ENCODE measurements around the gene TMCO6. TPM values are rescaled to one million over a fixed set of nuclear protein-coding genes. Genes with fewer than 3 reads are reported as not detected.

The TMCO6 gene
- total and polyA plus RNA-seq, 9 of the 15 experiments (the other 6 are each of a cell fraction or from before 2014, with no cell fraction given), result 3.4 to 46.4 (median 16.7) TPM

GRCh38 chr5:140639148-140639981, at the start of gene TMCO6 (continued):
- TF ChIP-seq CTCF (IDR thresholded peaks at IDR 0.05 in 2 of 3, conservative IDR thresholded peaks at IDR 0.05 in 1 of 3; ENCODE audit: insufficient read depth in 2 of 3, low read depth in 1 of 3, low read length in 3 of 3), result peak; percentile 64 to 78 (median 77)
- no peak for TF ChIP-seq HIVEP1 (CRISPR knock-in tag; IDR thresholded peaks at IDR 0.05)
- no peak for TF ChIP-seq ZNF592 (IDR thresholded peaks at IDR 0.05)
- TF ChIP-seq TCF3 (CRISPR knock-in tag; IDR thresholded peaks at IDR 0.05), result peak; percentile 50
- TF ChIP-seq EZH2 (IDR thresholded peaks at IDR 0.05; ENCODE audit: borderline replicate concordance, low read depth, low read length), result no peak
- TF ChIP-seq HBP1 (CRISPR knock-in tag; IDR thresholded peaks at IDR 0.05), result no peak
- TF ChIP-seq KAT2B (IDR thresholded peaks at IDR 0.05; ENCODE audit: low read depth, low read length), result no peak
- TF ChIP-seq TEAD2 (tag; IDR thresholded peaks at IDR 0.05), result no peak
- no peak for TF ChIP-seq ZNF586 (CRISPR knock-in tag; conservative IDR thresholded peaks at IDR 0.05)
- 0 out of 2 replicates have a peak, but pooled peaks have one; percentile 42 for TF ChIP-seq KLF1 (tag; IDR thresholded peaks at IDR 0.05)
- no peak; the same call in 1 of the 2 replicates for TF ChIP-seq RUNX1 (IDR thresholded peaks at IDR 0.05; ENCODE audit: low read depth)
- TF ChIP-seq HES1 (IDR thresholded peaks at IDR 0.05; ENCODE audit: low read depth), result no peak
- no peak for TF ChIP-seq ATF1 (CRISPR knock-in tag; IDR thresholded peaks at IDR 0.05)
- TF ChIP-seq ATF1 (tag; IDR thresholded peaks at IDR 0.05), result peak; percentile 82
- no peak for TF ChIP-seq PRPF4 (IDR thresholded peaks at IDR 0.05; ENCODE audit: insufficient read depth, low read depth, low read length, poor library complexity, severe bottlenecking)
- no peak for TF ChIP-seq YBX1 (IDR thresholded peaks at IDR 0.05)
- no peak for TF ChIP-seq MIER1 (IDR thresholded peaks at IDR 0.05; ENCODE audit: low read depth)
- peak; percentile 51; the same call in 1 of the 2 replicates for TF ChIP-seq RB1 (IDR thresholded peaks at IDR 0.05; ENCODE audit: low read depth)
- TF ChIP-seq ZNF431 (CRISPR knock-in tag; IDR thresholded peaks at IDR 0.05), result no peak
- no peak; the same call in 1 of the 2 replicates for TF ChIP-seq TRIM28 (IDR thresholded peaks at IDR 0.05)
- TF ChIP-seq ZNF668 (CRISPR knock-in tag; IDR thresholded peaks at IDR 0.05), result no peak

All from K562 (cell line).